Erythroblast (primary cell): ENCODE measurements around the gene LETM1.

Source experiments
- DNase-seq, 2 experiments: peaks; one replicate each; lab custom pipeline; 2025; lab: John Stamatoyannopoulos, UW
- GATA1 ChIP-seq: IDR thresholded peaks from 2 replicates; pipeline ENCODE4 v1.6.1; 2011; ENCODE audit warnings: low read depth, mild to moderate bottlenecking, control low read depth, low read length, moderate library complexity
- POLR2A ChIP-seq: IDR thresholded peaks from 2 replicates; pipeline ENCODE4 v1.6.1; 2011; ENCODE audit warnings: mild to moderate bottlenecking, low read length

The LETM1 gene

DNA sequence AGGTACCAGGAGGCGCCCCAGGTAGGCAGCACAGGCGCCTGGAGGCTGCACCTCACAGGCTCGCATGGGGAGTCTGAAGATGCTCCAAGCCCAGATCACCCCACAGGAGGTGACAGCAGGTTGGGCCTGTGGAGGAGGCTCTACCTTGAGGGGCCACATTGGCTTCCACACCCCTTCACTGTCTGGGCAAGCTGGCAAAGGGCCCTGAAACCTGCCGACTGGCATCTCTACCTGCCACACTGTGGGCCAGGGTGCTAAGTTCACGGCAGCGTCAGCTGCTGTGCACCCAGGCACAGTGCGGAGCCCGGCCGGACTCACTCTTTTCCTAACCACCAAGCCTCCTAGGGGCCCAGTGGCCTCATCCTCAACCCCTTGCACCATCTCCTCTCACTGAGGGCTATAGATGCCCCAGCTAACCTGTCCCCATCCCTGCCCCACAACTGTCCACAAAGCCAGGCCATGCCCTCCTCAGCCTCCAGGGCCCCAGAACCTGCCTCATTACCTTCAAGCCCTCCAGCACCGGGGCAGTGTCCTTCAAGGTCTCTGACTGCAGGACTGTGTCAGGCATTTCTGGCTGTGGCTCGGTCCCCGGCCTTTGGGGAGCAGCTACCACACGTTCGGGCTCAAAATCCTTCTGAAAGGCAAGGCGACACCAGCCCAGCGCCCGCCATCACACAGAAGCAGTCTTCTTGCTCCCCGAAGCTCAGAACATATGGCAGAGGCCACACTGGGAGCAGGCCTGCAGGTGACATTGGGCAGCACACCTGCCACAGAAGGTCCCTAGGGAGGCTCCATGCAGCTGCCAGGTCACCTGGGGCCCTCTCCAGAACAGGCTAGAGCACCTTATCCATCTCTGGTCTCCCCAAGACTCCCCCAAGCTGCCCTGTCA, 34.0 kb downstream of the LETM1 start:
- no peak for TF ChIP-seq GATA1
- TF ChIP-seq POLR2A: no peak
- no peak for DNase-seq

DNA sequence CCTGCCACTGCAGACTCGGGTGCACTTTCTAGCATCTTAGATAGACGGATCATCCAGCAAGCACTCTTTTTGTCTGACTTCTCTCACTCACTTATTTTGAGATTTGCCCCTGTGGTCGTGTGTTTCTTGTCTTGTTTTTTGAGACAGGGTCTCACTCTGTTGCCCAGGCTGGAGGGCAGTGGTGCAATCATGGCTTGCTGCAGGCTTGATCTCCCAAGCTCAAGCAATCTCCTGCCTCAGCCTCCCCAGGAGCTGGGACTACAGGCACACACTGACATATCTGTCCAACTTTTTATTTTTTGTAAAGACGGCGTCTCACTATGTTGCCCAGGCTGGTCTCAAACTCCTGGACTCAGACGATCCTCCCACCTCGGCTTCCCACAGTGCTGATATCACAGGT, 36.1 kb downstream of the LETM1 start:
- DNase-seq: no peak
- TF ChIP-seq GATA1: no peak
- TF ChIP-seq POLR2A: no peak

GRCh38 chr4:1819284-1819683, 36.7 kb downstream of the LETM1 start:
- no peak for DNase-seq
- TF ChIP-seq POLR2A (no peak), GATA1 (no peak)

GRCh38 chr4:1815997-1816860, 39.7 kb downstream of the LETM1 start:
- TF ChIP-seq POLR2A: no peak
- no peak for TF ChIP-seq GATA1
- no peak for DNase-seq

GRCh38 chr4:1815096-1815996, 40.6 kb downstream of the LETM1 start:
- DNase-seq: no peak
- TF ChIP-seq POLR2A (no peak), GATA1 (no peak)

GRCh38 chr4:1814453-1814852, 41.5 kb downstream of the LETM1 start:
- DNase-seq: no peak
- TF ChIP-seq GATA1 (no peak), POLR2A (no peak)

DNA sequence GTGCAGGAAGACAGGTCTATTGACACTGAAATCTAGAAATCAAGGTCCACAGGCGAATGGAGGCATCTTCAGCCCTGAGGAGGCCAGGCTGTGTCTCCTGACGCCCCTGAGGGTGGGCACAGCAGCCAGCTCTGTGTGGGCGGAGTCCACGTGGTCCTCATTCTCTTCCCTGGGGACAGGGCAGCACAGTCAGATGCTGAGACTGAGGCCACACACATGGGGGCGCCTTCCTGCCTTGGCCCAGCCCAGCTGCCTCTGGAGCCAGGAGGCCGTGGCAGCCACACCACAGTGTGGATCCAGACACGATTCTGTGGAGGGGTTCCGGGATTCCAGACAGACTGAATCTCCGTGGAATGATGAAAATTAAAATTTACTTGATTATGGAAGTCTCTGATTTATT, 42.0 kb downstream of the LETM1 start:
- DNase-seq: no peak
- TF ChIP-seq POLR2A (no peak), GATA1 (no peak)

GRCh38 chr4:1813231-1813630, 42.7 kb downstream of the LETM1 start:
- no peak for TF ChIP-seq GATA1
- no peak for TF ChIP-seq POLR2A
- DNase-seq: no peak

GRCh38 chr4:1812720-1813119, 43.2 kb downstream of the LETM1 start:
- DNase-seq: no peak
- TF ChIP-seq GATA1 (no peak), POLR2A (no peak)

DNA sequence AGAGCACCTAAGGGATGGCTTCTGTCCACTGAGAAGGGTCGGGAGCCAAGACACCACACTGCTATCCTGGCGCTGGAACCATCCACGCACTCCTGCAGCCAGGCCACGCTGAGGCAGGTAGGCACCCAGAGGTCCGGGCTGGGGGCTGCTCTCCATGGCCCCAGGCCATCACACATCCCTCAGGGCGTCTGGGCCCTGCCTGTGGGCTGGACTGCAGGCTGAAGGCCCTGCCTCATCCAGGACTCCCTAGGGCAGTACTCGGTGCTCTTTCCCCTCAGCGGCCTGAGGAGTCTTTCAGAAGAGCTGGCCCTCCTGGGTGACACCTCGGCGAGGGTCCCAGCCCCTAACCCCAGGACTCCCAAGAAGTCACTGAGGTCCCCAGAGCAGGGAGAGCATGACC, 45.2 kb downstream of the LETM1 start:
- no peak for TF ChIP-seq GATA1
- TF ChIP-seq POLR2A: no peak
- DNase-seq: no peak

- peak; percentile 80 to 88 for DNase-seq
- no peak for TF ChIP-seq POLR2A
- no peak for TF ChIP-seq GATA1
Observed at GRCh38 chr4:1809754-1810502, 46.0 kb downstream of the LETM1 start.
